DMS153 treated with DMSO at 0.1 percent for 48 hours (cell line): ENCODE results near the gene EFCAB6.

Experiments
- DNase-seq: peaks from one replicate; lab custom pipeline; 2025; ENCODE audit not compliant: unreplicated experiment; lab: John Stamatoyannopoulos, UW

The EFCAB6 gene

GRCh38 chr22:43819421-43819921, 7.4 kb upstream of the EFCAB6 start:
- DNase-seq = no peak

DNA sequence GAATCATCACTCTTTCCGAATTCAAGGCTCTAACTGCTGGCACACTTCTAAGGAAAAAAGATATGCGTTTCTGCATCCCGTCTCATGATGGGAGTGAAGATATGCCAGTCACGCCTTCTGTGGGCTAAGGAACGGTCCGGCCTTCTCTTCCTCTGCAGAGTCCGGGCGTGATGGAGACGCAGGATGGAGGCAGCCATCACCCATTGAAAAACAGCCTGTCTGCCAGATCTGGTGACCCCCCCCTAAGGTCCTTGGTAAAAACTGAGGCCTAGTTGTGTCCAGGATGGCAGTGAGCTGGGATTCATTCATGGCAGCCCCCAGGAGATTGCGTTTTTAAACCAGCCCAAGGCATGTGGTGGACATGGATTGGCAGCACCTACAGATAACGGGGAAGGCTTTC, 6.9 kb upstream of the EFCAB6 start:
- no peak for DNase-seq

GRCh38 chr22:43817402-43817801, 5.3 kb upstream of the EFCAB6 start:
- DNase-seq = no peak

GRCh38 chr22:43814264-43814663, 2.2 kb upstream of the EFCAB6 start:
- no peak for DNase-seq

GRCh38 chr22:43812890-43813289, 785 bp upstream of the EFCAB6 start:
- no peak for DNase-seq

DNA sequence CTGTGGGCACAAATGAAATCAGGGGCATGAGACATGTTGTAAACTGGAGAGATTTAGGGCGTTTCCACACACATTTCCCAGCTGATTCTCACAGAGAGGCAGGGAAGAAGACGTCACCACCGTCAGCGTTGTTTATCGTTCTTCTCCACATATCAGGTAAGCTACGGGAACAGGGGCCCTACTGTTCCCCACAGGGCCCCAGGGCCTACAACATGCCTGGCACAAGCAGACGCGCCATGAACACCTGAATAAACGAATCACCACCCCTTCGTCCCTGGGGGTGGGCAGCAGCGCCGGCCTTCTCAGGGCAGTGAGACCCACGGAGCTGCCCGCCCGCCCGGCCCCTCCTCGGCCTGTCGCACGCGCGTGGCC, 342 bp downstream of the EFCAB6 start:
- DNase-seq = peak; percentile 4

GRCh38 chr22:43802897-43803495, 9.1 kb downstream of the EFCAB6 start:
- DNase-seq = no peak

GRCh38 chr22:43800970-43801369, 11.1 kb downstream of the EFCAB6 start:
- DNase-seq = no peak

DNA sequence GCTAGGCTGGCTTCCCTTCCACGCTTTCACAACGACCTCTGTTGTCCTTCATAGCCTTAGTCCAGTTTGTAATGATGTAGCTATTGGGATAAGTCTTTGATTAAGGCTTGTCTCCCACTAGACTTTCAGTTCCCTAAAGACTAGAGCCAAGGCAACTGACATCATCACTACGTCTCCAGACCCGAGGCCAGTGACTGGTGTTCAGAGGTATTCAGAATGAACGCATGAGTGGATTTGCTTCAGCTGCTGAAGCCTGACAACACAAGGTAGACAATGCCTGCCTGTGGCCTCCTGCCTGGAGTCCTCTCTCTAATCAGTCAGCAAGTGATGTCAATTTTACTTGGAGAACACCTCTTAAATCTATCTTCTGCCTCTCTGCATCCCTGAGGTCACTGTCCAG, 13.6 kb downstream of the EFCAB6 start:
- DNase-seq = no peak

DNA sequence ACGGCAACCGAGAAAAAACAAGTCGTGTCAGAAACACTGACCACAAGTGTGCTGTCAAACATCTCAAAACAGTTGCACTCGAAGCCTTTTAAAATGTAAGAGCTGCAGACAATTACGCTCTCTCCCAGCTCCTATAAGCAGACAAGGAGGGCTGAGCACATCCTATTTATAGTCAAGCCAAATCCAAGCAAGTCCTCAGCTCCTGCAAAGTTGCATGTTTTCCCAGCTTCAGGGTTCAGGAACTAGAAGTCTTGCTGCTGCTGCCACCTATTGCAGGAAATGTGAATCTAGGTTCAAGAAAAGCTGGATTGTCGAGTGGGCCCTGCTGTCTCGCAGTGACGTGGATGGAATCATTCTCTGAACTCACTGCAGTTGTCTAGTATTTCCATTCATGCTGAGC, 15.5 kb downstream of the EFCAB6 start:
- DNase-seq = peak; percentile 11

- no peak for DNase-seq
Measured at GRCh38 chr22:43795320-43795719, 16.8 kb downstream of the EFCAB6 start.

GRCh38 chr22:43792905-43793304, 19.2 kb downstream of the EFCAB6 start:
- no peak for DNase-seq

- no peak for DNase-seq
Measured at GRCh38 chr22:43789452-43789851, 22.7 kb downstream of the EFCAB6 start.

GRCh38 chr22:43783777-43784176, 28.3 kb downstream of the EFCAB6 start:
- no peak for DNase-seq

- no peak for DNase-seq
Measured at GRCh38 chr22:43782448-43782847, 29.7 kb downstream of the EFCAB6 start.

GRCh38 chr22:43777286-43777685, 34.8 kb downstream of the EFCAB6 start:
- DNase-seq = no peak

- no peak for DNase-seq
Measured at GRCh38 chr22:43776081-43776670, 35.9 kb downstream of the EFCAB6 start.

DNA sequence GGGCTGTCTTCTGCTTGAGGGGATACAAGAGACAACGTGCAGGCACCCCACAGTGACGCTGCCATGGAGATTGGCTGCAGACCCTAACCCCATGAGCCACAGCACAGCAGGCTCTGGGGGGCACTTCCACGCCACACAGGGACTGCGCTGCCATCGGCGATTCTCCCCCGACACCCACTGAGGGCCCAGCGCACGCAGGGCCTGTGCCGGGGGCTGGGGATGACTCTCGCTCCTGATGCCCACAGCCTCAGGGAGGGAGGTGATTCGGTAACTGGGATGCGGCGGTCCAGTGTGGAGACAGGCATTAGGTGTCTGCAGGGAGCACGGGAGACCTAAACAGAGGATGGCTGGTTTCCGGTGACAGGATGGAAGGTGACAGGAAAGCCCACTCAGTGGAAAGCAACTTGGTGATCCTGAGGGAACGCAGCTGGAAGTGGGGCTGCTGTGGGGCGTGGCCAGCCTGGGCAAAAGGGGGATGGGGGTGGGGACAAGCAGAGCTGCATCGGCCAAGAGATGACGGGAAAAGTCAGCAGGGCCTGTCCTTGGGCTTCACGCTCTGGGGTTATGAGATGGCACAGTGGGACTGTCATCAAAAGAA, 37.7 kb downstream of the EFCAB6 start:
- no peak for DNase-seq

- no peak for DNase-seq
Measured at GRCh38 chr22:43772831-43773230, 39.3 kb downstream of the EFCAB6 start.

DNA sequence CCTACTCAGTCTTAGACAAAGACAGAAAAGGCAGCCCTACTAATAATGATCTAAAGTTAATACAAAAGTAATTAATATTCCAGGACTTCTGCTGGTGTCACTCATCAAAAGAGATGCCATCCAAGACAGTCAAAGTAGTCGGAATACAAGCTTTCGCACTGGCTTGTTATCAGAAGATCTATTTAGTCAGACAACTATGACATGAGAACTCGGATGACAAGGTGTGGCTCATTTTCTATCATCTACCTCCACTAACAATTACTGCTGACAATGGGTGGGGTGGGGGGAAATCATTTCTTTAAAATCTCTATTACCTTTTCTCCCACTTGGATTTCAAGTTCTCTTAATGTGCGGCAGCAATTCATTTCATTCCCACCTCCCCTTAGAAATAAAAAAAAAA, 56.7 kb downstream of the EFCAB6 start:
- DNase-seq = no peak

GRCh38 chr22:43755011-43755410, 57.1 kb downstream of the EFCAB6 start:
- no peak for DNase-seq

- DNase-seq = no peak
Measured at GRCh38 chr22:43754176-43754575, 57.9 kb downstream of the EFCAB6 start.

- no peak for DNase-seq
Measured at GRCh38 chr22:43753688-43754087, 58.4 kb downstream of the EFCAB6 start.
